ENCODE results near the gene NCKAP5.

NCKAP5 gene

GRCh38 chr2:133452583-133452982 is 115.7 kb downstream of the NCKAP5 start:
- no peak for DNase-seq

GRCh38 chr2:133452146-133452545 is 116.1 kb downstream of the NCKAP5 start:
- no peak for DNase-seq

GRCh38 chr2:133448195-133448594 is 120.1 kb downstream of the NCKAP5 start:
- no peak for DNase-seq

- DNase-seq, result no peak
Observed at GRCh38 chr2:133447303-133447702, 121.0 kb downstream of the NCKAP5 start.

GRCh38 chr2:133444465-133444864 is 123.8 kb downstream of the NCKAP5 start:
- DNase-seq, result no peak

GRCh38 chr2:133442393-133442792 is 125.9 kb downstream of the NCKAP5 start:
- no peak for DNase-seq

- peak; percentile 48 for DNase-seq
Observed at GRCh38 chr2:133439565-133439920, 128.7 kb downstream of the NCKAP5 start.

- DNase-seq, result no peak
Observed at GRCh38 chr2:133438848-133439564, 129.3 kb downstream of the NCKAP5 start.

- DNase-seq, result peak; percentile 61
Observed at GRCh38 chr2:133438026-133438425, 130.2 kb downstream of the NCKAP5 start.

- no peak for DNase-seq
Observed at GRCh38 chr2:133437492-133437891, 130.8 kb downstream of the NCKAP5 start.

- peak; percentile 85 for DNase-seq
Observed at GRCh38 chr2:133434959-133435668, 133.1 kb downstream of the NCKAP5 start.

- DNase-seq, result no peak
Observed at GRCh38 chr2:133433455-133434451, 134.5 kb downstream of the NCKAP5 start.

GRCh38 chr2:133432778-133433177 is 135.5 kb downstream of the NCKAP5 start:
- DNase-seq, result no peak

- DNase-seq, result no peak
Observed at GRCh38 chr2:133431289-133431688, 137.0 kb downstream of the NCKAP5 start.

- no peak for DNase-seq
Observed at GRCh38 chr2:133426791-133427190, 141.5 kb downstream of the NCKAP5 start.

GRCh38 chr2:133425612-133426011 is 142.7 kb downstream of the NCKAP5 start:
- DNase-seq, result no peak

GRCh38 chr2:133424876-133425275 is 143.4 kb downstream of the NCKAP5 start:
- DNase-seq, result no peak

- no peak for DNase-seq
Observed at GRCh38 chr2:133422931-133423351, 145.3 kb downstream of the NCKAP5 start.

GRCh38 chr2:133421516-133422324 is 146.5 kb downstream of the NCKAP5 start:
- DNase-seq, result peak; percentile 87

GRCh38 chr2:133420788-133421187 is 147.5 kb downstream of the NCKAP5 start:
- DNase-seq, result no peak

GRCh38 chr2:133418671-133419070 is 149.6 kb downstream of the NCKAP5 start:
- no peak for DNase-seq

- no peak for DNase-seq
Observed at GRCh38 chr2:133418021-133418420, 150.2 kb downstream of the NCKAP5 start.
